Stomach (tissue), 9 donors: ENCODE measurements around the gene EIF4A3. TPM values are rescaled to one million over a fixed set of nuclear protein-coding genes. Genes with fewer than 3 reads are reported as not detected.

Experiments
- DNase-seq, 2 donors: peaks; one replicate each; pipeline versions ENCODE4 v3.0.0 to v3.0.0-alpha.2; 2013 to 2019
- H3K27ac ChIP-seq, 5 donors: fragments of 200-600 bp in 4 of 5; sonication (generic) in 4 of 5; one replicate each; pipeline ENCODE4 v1.5.1; 2013 to 2019; ENCODE audit warnings: mild to moderate bottlenecking in 1 of 5, moderate library complexity in 1 of 5
- H3K27me3 ChIP-seq, 3 donors: fragments of 200-600 bp; sonication (generic); one replicate each; pipeline ENCODE4 v1.5.1; 2017 to 2019; ENCODE audit warnings: mixed run types in 1 of 3
- H3K36me3 ChIP-seq, 4 donors: fragments of 200-600 bp; sonication (generic); 1 replicate in 3 of 4; 2 replicates in 1 of 4; pipeline ENCODE4 v1.5.1; 2016 to 2019
- H3K4me1 ChIP-seq, 4 donors: fragments of 200-600 bp; sonication (generic); one replicate each; pipeline ENCODE4 v1.5.1; 2016 to 2019
- H3K4me3 ChIP-seq, 4 donors: fragments of 200-600 bp; sonication (generic) in 3 of 4; one replicate each; pipeline ENCODE4 v1.5.1; 2016 to 2019; ENCODE audit warnings: mild to moderate bottlenecking in 1 of 4
- H3K9me3 ChIP-seq, 4 donors: fragments of 200-600 bp; sonication (generic); one replicate each; pipeline ENCODE4 v1.5.1; 2016 to 2019
- CTCF ChIP-seq, 7 experiments: fragments of 450-650 bp in 4 of 7; fragments of 200-600 bp in 3 of 7; sonication (generic) in 3 of 7; IDR thresholded peaks; one replicate each; pipeline ENCODE4 v1.5.1; 2016 to 2019; ENCODE audit warnings: antibody characterized with exemption in 7 of 7, control low read depth in 2 of 7, mild to moderate bottlenecking in 1 of 7
- EP300 ChIP-seq: sonication (generic); formaldehyde crosslinking; IDR thresholded peaks from one replicate; pipeline ENCODE4 v1.6.1; 2017; ENCODE audit warnings: antibody characterized with exemption
- POLR2A ChIP-seq, 4 donors: fragments of 450-650 bp; IDR thresholded peaks; one replicate each; pipeline ENCODE4 v1.6.1; 2016; ENCODE audit warnings: antibody characterized with exemption in 4 of 4, control low read depth in 2 of 4, mild to moderate bottlenecking in 1 of 4, moderate library complexity in 1 of 4
- POLR2AphosphoS5 ChIP-seq, 3 donors: sonication (generic); formaldehyde crosslinking; IDR thresholded peaks; one replicate each; pipeline ENCODE4 v1.6.1; 2016; ENCODE audit warnings: antibody characterized with exemption in 3 of 3
- WGBS, 5 donors: extraction: QIAGEN DNeasy Blood & Tissue Kit in 3 of 5; methylation state at CpG; one replicate each; pipeline versions ENCODE4 v1.1.5 to v1.1.7; 2013 to 2018; 5-methylcytosine and 5-hydroxymethylcytosine counted together
- intact Hi-C: fragments of 100-400 bp; cut with DNase I; formaldehyde crosslinking; loops from one replicate; pipeline ENCODE4 v1.15.1; 2023; ENCODE audit warnings: low total_unique reads
- polyA plus RNA-seq, 3 donors: library from polyadenylated mRNA; stranded (reverse); fragments of 200-250 nt; gene quantifications; one replicate each; pipeline ENCODE4 v1.2.3, GENCODE V29; 2013
- total RNA-seq, 5 donors: library from RNA; depleted of rRNA; stranded (reverse); fragments of >200 nt; gene quantifications; one replicate each; pipeline versions ENCODE4 v1.1.0 to v1.2.3, GENCODE V29; 2014 to 2016
- donor health status: healthy with polysubstance abuse.
- donor health status: Bipolar disorder and iron deficiency.
- donor health status: healthy.

The EIF4A3 gene
- total and polyA plus RNA-seq, 8 donors: 17.5 to 78.2 (median 49.2) TPM

DNA sequence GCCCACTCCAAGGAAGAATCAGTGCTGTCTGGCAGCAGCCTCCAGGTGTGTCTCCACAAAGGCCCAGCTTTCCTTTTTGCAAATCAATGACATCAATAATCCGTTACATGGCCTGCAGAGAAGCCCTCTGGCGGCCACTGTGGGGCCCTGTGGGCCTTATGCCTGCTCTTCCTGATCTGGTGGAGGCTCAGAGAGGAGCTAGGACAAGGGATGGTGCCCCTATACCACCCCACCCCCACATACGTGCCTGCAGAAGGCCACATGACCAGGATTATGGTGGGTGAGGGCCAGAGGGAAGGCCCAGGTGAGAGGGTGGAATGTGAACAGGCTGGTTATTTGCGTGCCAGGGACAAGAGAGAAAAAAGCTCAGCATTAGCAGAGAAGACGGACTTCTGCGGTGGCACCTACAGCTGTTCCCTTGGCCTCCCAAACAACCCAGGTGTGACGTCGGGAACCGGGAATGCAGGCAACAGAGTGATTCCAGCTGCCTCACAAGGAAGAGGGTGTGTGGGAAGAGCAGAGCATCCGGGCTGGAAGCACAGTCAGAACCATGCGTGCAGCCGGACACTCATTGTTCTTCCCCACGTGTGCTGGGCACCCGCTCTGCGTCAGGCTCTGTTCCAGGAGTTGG lies 22.5 kb downstream of the EIF4A3 start:
- H3K9me3 ChIP-seq: no peaks in the 10 kb centered on the region
- WGBS, 5 donors: 48 to 59% (median 53%) methylated on average over 15 of the region's 15 CpGs

GRCh38 chr17:80123791-80124190 lies 23.1 kb downstream of the EIF4A3 start:
- Histone ChIP-seq H3K27me3 (peaks cover 0 to 27% (median 0%) of the 10 kb centered on the region in 3 donors), H3K4me3 (no peak overlapping the region), H3K36me3 (peaks cover 0 to 11% (median 9%) of the 10 kb centered on the region in 4 donors), H3K4me1 (no peaks in the 10 kb centered on the region), H3K27ac (no peak overlapping the region), H3K9me3 (no peaks in the 10 kb centered on the region)
- intact Hi-C loops: no loop called here
- DNase-seq: peak in 1 of 2 donors; percentile 25
- 73 to 76% (median 74%) methylated on average over 15 of the region's 15 CpGs for WGBS, 5 donors
- TF ChIP-seq CTCF (IDR thresholded peaks at IDR 0.05) (no peak), POLR2A (IDR thresholded peaks at IDR 0.05) (no peak), POLR2AphosphoS5 (IDR thresholded peaks at IDR 0.05) (no peak), EP300 (no peak)

More for the DNA sequence above, 22.5 kb downstream of the EIF4A3 start:
- DNase-seq: peak; percentile 27 to 70
- Histone ChIP-seq H3K4me3 (no peak overlapping the region), H3K27me3 (peaks cover 0 to 27% (median 0%) of the 10 kb centered on the region in 3 donors), H3K27ac (no peak overlapping the region), H3K4me1 (no peaks in the 10 kb centered on the region), H3K36me3 (peaks cover 0 to 4% (median 2%) of the 10 kb centered on the region in 4 donors)
- TF ChIP-seq EP300 (no peak), CTCF (IDR thresholded peaks at IDR 0.05) (peak in 4 of 7 experiments; percentile 9 to 32 (median 17))
- intact Hi-C loops: no loop called here

GRCh38 chr17:80122926-80123505 lies 23.9 kb downstream of the EIF4A3 start:
- peak in 1 of 2 donors; percentile 2 for DNase-seq
- H3K36me3 ChIP-seq: peaks cover 0 to 18% (median 14%) of the 10 kb centered on the region in 4 donors
- no peak overlapping the region for H3K27ac ChIP-seq
- intact Hi-C loops: no loop called here
- 85 to 90% (median 87%) methylated on average over 6 of the region's 6 CpGs for WGBS, 5 donors
- no peak overlapping the region for H3K4me3 ChIP-seq
- no peaks in the 10 kb centered on the region for H3K9me3 ChIP-seq
- TF ChIP-seq POLR2A (IDR thresholded peaks at IDR 0.05): no peak
- no peak for TF ChIP-seq POLR2AphosphoS5 (IDR thresholded peaks at IDR 0.05)
- no peak for TF ChIP-seq EP300
- no peak for TF ChIP-seq CTCF (IDR thresholded peaks at IDR 0.05)
- no peaks in the 10 kb centered on the region for H3K4me1 ChIP-seq
- peaks cover 0 to 27% (median 0%) of the 10 kb centered on the region in 3 donors for H3K27me3 ChIP-seq

DNA sequence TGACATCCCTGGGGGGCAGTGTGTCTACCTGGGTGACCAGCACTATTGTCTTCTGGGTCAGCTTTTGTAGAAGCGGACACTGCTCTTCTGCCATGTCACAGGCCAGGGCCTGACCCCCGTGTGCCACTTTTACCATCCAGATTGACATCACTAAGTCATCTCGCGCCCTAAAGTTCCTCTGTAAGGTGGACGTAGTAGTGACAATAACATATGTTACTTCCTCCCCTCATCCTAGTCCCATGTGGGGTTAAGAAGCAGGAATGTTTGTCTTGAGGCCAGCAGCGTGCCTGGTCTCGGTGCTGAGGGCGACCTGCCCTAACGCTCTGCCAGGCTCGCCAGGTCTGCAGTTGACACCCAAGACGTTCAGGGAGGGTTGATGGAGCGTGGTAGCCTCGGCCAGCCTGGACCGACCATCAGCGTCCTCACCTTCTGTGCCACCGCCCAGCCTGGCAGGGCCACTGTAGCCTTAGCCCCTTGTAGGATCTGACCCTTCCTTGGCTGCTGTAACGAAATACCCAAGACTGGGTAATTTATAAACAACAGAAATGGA lies 24.8 kb downstream of the EIF4A3 start:
- 85 to 92% (median 87%) methylated on average over 15 to 17 of the region's 17 CpGs for WGBS, 5 donors
- TF ChIP-seq CTCF (IDR thresholded peaks at IDR 0.05) (no peak), EP300 (no peak), POLR2AphosphoS5 (IDR thresholded peaks at IDR 0.05) (no peak), POLR2A (IDR thresholded peaks at IDR 0.05) (no peak)

More for the DNA sequence above, 24.8 kb downstream of the EIF4A3 start:
- intact Hi-C loops: no loop called here
- Histone ChIP-seq H3K4me3 (no peak overlapping the region), H3K4me1 (no peaks in the 10 kb centered on the region), H3K9me3 (no peaks in the 10 kb centered on the region), H3K27me3 (peaks cover 0 to 27% (median 0%) of the 10 kb centered on the region in 3 donors), H3K27ac (no peak overlapping the region), H3K36me3 (peaks cover 0 to 27% (median 17%) of the 10 kb centered on the region in 4 donors)
- DNase-seq: peak in 1 of 2 donors; percentile 3
